HG03442 (cell line): ENCODE results near the gene RBMS1.

Experiments
- ATAC-seq: cut with Tn5 transposase; IDR thresholded peaks from one replicate; pipeline ENCODE4 v1.9.1; 2021; ENCODE audit warnings: mild to moderate bottlenecking, moderate library complexity; ENCODE audit not compliant: unreplicated experiment

The RBMS1 gene

DNA sequence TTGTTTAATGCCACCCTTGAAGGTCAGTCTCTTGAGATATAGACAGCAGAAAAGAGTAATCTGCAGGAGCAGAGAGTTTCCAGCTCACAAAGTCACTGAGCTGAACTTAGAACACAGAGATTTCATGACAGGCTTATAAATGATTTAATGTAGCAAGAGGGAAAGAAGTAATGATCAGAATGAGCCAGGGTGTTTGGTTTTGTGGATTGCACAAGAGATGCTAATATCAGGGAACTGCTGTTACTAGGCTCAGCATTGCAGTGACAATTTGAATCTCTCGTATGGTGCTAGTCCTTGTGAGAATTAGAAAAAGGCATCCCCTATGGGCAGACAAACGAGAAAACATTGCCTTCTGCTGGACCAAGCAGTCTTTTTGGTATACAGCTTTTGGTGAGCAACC lies 231.9 kb downstream of the RBMS1 start:
- no peak for ATAC-seq

DNA sequence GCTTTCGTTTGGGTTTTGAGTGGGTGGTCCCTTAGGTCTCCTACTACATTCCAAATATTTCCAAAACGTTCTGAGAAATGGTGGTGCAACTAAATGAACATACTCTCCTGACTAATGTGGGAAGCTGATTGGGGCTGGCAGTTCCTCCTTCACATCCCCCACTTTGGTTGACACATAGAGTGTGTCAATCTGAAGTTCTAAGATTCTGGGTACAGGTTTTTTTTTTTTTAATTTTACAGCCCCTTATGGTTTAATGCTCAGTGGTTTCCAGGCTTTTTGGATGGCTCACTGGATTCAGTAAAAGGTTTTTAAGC lies 235.2 kb downstream of the RBMS1 start:
- no peak for ATAC-seq

DNA sequence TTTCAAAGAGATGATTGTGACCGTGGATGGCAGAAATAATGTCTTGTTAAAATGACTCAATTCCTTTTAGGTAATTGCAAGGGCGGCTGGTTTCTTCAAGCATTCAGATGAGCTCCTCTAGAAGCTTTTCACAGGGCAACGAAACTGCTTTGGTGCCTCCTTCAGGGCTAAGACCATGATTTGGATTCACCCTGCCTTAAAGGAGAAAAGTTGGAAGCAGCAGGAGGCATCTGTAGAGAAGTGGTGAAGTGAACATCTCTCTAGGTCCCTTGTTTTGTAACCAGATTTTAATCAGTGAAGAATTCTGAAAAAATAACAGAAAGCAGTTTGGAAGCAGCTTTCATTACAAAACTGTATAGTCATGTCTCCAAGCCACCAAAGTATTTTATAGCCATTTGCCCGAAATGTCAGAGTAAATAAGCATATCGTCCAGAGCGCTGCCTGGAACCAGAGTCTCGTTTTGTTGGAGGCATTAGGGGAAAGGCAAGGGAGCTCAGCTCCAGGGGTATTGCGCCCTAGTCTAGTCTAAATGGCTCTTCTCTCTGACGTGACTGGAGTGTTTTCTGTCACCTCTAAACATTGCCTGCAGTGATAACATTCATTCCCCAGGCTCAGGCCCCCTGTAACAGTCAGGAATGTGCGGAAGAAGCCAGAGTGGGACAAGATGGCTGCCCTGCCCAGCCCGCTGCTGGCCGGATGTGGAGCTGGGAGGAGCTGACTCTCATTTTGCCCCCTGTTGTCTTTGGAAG lies 235.7 kb downstream of the RBMS1 start:
- ATAC-seq: no peak

DNA sequence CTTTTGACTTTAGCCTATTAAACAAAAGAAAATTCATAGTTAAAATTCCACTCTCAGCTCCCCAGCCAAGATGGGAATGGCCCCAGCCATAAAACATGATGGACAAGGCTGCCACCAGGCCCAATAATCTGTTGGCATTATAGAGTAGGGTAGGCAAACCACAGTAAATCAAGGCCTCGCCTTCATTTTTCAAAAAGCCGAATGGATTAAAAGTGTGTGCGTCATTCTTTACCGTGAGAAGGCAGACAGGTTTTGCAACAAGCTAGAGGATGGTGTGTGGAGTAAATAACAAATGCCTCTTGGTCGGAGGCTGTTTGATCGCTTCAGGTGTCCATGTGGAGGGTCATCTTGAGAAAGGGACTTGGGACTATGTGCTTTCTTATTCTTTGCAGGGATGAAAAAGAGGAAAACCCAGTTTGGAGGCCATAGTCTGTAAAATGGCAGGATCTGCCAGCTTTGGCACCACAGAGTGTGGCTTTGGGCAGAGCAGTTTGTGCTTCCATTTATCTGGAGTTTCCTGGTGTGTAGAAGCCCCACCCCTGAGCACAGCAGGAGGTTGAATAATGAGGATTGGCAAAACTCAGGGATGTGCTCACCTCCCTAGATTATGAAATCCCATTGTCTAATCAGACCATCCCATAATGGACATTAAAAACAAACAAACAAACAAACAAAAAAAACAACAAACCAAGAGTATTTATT lies 236.4 kb downstream of the RBMS1 start:
- no peak for ATAC-seq

DNA sequence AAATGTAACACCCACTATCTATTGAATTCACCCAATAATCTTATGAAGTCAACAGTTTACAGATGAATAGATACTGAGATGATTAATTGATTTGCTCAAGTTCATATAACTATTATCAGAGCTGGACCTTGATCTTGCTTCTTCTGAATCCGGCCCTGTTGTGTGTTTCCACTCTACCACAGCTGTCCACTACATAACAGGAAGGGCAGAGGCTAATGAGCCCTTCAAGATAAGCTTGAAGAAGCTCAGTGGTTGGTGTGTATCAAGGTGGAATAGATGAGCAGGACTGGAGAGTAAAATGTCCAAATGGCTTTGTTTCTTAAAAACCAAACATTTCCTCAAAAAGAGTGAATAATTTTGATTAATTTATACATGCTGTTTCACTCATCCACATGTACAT lies 237.1 kb downstream of the RBMS1 start:
- ATAC-seq: no peak

DNA sequence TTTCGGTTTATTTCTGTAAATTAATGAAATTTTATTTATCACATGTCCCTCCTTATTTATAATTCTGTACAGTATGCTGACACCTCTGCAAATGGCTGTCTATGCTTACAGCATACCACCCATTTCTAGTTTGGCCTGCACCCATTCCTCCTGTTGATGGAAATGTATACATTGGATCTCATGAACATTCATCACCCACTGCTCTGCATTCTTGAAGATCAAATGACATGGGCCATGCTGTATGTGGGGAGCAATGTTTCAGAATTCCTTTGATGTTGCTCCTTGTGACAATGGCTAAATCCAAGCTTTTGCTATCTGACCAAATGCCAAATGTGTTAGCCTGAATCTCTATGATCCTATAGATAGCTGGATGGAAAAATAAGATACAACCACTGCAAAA lies 238.2 kb downstream of the RBMS1 start:
- no peak for ATAC-seq

DNA sequence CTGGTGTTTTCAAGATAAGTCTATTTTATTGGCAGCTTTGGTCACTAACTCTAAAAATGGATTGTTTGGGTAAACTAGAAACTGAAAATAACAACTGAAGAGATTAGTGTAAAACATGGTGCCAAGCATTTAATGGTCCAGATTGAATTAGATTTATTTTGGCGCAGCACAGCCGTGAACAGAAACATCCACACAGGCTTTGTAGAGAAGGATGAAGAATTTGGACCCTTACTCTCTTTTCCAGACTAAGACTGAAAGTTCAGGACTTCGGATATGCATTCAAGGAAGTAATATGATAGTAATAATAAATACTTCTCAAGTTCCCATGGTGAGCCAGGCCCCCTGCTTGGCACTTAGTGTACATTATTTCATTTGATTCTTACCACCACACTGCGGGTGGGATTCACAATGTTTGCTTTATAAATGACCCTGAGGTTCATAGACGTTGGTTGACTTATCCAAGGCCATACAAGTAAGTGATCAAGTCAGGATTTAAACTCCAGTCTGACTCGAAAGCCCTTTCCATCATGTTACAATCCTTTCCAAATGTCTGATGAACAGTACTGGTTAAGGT lies 239.3 kb downstream of the RBMS1 start:
- ATAC-seq: no peak

DNA sequence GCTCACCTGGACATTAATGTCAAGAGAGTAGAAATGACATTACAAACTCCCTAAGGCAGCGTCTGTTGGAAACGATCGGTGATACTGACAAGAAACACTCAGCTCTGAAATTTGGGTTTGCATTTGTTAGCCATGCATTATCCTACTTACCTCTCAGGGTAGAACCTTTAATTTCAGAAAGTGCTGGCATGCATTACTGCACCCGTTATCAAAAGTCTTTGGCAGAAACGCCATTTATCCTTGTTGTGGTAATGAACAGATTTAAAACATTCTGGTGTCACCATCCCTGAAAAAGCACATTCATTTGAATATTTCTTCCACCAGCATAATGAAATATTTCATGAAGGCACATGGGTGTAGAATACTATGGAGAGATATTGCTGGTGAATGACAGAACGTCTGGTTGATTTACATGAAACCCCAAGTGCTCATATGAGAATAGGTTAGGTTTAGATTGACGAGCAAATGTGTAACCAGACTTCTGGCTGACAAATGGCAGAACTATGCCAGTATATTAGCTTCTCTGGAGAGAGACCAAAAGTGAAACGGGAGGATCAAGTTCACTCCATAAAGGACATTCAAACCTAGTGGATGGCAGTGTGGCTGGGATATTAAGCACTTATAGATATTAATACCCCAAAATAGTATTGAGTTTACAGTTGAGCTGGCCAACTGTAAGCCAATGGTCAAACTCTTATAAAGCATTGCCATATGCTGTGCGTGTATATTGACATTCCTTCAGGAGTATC lies 240.0 kb downstream of the RBMS1 start:
- no peak for ATAC-seq

DNA sequence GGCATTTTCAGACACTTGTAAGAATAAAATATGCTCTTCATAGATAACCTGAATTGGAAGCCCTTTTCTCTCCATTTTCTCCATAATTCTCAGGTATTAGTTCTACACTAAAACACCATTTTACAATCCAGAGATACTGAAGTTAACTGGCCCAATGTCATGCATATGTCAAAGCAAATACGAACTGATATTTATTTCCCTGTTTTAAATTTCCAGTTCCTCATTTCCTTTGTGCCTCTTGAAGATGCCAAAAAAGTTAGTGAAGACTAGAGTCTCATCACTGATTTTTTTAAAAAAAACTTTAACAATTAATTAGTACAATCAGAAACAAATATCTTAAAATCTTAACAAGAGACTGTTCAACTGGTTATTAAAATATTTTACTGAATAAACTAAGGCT lies 240.7 kb downstream of the RBMS1 start:
- ATAC-seq: no peak

DNA sequence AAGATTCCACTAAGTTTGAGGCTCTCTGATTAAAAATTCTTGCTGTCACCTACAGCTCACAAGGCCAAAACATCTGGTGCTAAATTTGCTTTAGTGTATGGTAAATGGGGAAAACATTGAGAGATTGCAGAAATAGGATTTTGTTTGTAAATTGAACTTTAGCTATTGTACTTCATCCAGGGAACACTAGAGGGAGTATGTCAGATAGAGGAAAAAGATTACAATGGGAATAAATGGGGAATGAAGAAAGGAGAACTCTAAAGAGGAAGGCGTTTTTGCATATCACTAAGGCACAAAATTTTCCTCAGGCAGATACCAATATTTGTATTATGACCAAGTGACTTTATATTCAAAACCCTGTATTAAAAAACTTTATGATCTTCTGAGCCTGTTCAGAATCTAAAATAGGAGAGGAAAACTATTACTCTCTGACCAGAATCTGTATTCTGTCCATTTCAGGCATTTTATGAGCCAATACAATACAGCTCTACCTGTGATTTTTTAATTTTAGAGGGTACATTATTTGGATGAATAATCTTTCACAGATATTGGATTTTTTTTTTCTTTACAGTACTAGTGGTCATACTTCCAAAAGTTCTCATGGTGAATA lies 241.2 kb downstream of the RBMS1 start:
- ATAC-seq: no peak

DNA sequence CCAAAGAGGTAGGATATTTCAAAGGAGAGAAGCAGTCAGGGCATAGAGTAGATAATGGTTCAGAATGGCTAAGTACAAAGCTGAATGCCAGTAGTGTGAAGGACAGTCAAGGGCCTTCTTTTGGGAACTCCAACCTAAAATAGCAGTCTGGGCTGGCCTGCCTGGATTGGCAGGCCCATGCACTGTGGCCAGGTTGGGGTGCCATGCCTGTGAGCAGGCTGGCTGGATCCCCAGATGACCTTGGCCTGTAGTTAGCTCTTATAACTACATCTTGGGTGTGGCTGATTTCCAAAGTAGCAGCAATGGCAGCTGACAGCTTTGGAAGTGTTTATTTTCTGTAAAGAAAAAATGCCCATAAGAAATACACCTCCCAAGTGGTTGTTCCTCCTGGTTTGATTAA lies 242.0 kb downstream of the RBMS1 start:
- no peak for ATAC-seq

DNA sequence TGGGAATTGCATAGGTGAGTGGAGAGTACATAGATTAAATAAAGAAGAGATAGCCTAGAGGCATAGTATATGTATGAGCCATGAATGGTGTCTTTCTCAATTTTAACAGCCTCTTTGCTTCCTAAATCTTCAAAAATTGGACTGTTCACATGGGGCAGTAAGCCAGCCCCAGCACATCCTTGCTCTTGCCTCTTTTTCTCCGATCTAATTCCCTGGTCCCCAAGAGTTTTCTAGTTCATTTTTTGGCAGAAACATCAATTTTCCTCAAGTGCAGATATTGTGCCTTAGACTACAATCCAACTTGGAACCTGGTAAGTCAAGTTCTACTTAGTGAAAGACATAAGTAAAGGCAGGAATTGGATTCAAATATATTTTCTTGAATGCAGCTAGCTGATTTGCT lies 243.7 kb downstream of the RBMS1 start:
- no peak for ATAC-seq

DNA sequence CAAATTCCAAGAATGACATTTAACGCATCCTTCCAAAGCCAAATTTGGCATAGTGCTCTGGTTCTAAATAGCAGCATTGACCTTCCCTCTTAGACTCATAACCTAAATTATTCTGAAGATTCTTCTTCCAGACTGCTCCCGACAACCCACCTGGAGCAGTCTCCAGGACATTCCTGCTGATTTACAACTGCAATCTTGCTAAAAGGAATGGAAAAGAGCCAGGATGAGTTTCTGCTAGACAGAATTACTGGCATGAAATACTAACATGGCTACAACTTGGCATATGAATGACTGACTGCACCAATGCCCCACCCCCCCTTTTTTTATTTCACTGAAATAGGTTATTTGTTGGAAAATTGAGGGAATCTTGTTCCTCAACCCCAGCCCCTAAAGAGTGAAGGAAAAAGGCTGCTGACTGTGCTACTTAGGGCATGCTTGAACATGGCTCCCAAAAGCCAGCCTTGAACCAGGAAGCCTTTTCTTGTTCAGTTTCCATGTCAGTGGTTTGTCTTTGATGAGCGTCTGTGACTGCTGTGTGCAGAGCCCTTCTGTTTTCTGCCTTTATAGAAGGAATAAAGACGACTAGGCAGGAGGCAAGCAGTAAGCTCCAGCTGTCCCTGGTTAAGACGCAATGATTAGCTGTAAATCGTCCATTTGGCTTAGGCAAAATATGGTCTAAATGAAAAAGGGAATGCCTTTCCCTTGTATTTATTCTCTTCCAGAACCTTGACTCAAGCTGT lies 246.1 kb downstream of the RBMS1 start:
- ATAC-seq: no peak

DNA sequence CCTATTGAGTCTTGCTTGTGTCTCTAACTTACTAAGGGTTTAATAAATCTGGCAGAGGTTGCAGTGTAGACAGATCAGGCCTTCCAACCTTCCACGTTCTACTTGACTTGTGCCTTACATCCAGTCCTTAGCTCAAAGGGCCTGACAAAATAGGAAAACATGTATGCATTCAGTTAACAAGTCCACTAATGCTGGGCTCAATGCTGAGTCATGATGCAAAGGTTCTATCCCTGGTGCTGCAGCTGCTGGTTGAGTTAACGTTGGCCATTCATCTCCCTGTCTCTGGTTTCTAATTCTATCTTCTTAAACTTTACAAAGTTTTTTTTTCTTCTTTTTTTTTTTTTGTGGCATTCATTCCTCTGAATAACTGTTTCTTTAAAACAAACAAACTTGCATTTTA lies 247.3 kb downstream of the RBMS1 start:
- ATAC-seq: no peak

DNA sequence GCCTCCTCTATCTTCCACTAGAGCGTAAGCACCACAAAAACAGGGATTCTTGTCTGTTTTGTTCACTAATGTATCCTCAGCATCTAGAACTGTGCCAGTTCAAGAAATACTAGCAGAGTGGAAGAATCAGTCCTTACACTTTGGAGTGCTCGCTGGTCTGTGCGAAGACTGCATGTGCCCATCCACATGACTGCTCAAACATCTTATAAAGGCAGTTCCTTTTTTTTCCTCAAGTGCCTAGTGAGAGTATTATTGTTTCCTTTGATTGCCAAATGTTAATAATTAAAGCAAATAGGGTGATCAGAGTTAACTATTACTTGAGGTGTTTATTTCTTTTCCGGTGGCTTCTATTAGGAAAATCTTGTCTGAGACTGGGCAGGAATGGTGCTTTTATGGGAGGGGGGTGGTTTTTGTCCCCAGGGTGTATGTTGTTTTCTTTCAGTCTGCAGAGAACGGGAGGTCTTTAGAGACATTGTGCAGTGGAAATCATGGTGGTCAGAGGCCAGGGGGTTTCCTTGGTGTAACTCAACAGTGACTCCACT lies 247.9 kb downstream of the RBMS1 start:
- no peak for ATAC-seq

DNA sequence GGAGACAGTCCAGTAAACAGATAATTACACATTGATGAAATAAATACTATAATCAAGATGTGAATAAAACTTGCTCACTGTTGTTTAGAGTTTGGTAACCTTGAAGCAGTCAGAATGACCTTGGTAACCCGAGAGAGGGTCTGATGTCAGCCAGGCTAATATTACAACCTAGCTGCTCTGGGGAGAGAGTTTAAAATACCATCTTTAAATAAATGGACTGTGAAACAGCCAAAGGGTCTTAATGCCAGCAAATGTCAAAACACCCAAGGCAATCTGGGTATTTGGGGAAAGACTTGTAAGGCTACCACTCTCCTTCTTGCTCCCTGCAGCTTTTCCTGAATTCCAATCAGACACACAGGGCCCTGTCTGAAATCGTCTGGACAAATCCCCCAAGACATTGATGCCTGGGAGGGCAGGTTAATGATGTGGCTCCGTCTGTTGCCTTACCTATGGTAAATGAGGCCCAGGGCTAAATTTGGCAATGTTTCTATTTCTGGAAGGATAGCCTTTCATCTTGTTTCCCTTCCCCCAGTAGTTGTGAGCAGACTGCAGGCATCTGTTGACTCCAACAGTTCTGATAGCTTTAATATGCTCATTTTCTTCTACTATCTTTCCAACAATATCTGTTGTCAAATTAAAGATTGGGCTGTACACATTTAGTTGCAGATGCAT lies 250.6 kb downstream of the RBMS1 start:
- ATAC-seq: no peak

DNA sequence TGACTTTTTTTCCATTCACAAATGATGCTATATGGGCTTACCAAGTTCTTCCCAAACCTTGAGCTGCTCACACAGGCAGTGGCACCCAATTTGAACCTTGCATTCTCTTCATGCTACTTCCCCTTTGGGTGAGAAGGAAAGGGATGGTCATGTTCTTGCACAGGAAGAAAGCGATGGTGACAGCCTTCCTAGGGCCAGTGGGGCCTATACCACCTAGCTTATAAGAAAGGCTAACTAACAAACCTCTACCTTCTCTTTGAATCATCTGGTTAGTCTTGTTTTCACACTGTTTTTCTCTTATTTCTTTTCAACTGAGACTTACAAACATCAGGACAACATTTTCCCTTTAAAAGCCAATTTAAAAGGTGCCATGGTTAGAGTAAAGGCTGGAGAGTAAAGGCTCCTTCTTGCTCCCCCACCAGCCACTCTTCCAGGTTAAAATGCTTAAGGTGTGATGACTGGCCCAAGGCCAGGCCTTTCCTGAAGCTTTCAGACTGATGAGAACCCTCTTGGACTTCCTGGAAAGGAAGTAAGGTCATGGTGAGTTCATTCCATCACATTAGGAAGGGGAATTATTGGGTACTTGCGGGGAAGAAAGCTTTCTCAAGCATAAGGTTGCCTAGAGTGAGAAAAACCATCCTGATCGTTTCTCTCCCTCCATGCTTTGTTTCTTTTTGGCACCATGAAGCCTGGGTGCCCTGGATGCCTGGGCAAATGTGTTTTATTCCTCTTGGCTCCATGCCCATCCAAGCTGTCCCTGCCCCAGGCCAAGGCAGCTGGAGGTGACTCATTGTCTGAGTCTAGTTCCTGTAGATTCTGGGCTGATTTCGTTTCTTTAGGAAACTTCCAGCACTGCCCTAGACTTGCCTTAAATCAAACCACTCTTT lies 252.1 kb downstream of the RBMS1 start:
- no peak for ATAC-seq

DNA sequence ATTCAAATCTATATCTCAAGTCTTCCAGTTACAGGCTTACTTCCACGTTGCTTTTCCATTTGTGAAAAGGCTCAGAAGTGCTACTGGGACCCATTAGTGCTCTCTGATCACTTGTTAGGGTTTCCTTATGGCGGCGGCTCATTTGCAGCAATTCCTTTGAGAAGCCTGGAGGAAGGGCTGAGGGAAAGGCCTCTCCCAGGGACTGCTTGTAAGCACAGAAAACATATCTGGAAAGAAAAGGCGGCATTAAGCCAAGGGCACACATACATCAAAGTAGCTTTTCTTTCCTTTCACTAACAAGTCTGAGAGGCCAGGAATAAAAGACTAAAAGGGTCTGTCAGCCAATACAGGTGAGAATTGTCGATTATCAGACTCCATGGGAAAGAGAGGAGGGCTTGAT lies 254.2 kb downstream of the RBMS1 start:
- no peak for ATAC-seq

DNA sequence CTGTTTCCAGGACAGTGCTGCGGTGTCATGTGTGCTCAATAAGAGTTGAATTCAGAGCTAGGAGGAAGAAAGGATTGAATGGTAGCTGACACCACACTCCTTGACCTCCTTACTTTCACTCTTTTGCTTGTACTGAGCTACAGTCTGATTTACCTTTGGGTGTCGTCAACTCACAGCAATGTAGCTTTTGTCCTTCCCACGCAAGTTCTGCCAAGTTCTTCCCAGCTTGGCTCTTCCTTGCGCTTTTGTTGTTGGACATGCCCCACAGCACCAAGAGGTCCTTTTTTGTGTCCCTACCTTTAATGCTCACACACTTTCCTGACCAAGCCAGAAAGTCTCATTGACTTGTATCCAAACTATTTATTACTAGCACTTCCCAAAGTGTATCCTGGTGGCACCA lies 255.2 kb downstream of the RBMS1 start:
- ATAC-seq: no peak
